GM23338 (cell line): ENCODE results near the gene ALDOA. TPM values are rescaled to one million over a fixed set of nuclear protein-coding genes. Genes with fewer than 3 reads are reported as not detected.

Experiments
- ATAC-seq: fragments of 200-7000 bp; cut with Tn5 transposase; 3 replicates; pipeline ENCODE4 v1.9.1; 2020
- DNase-seq: peaks from one replicate; pipeline ENCODE4 v3.0.0-alpha.2; 2015; ENCODE audit warnings: low spot score
- H2AFZ ChIP-seq: fragments of 200-600 bp; sonication (generic); 2 replicates; pipeline ENCODE4 v1.8.0; 2016; ENCODE audit warnings: antibody characterized with exemption, mild to moderate bottlenecking, moderate library complexity
- H3F3A ChIP-seq: fragments of 200-600 bp; sonication (generic); replicated peaks from 2 replicates; pipeline ENCODE4 v1.8.0; 2017; ENCODE audit warnings: antibody characterized with exemption, mixed run types, low read depth
- H3K27ac ChIP-seq: fragments of 200-600 bp; sonication (generic); 2 replicates; pipeline ENCODE4 v1.6.1; 2016; ENCODE audit warnings: low read depth
- H3K27me3 ChIP-seq: fragments of 200-600 bp; sonication (generic); 2 replicates; pipeline ENCODE4 v1.8.0; 2016; ENCODE audit warnings: mild to moderate bottlenecking, mixed run types, moderate library complexity; ENCODE audit not compliant: insufficient read depth
- H3K36me3 ChIP-seq: fragments of 200-600 bp; sonication (generic); 2 replicates; pipeline ENCODE4 v1.8.0; 2016; ENCODE audit warnings: mild to moderate bottlenecking; ENCODE audit not compliant: insufficient read depth
- H3K4me1 ChIP-seq: fragments of 200-600 bp; sonication (generic); 2 replicates; pipeline ENCODE4 v1.8.0; 2016; ENCODE audit warnings: mild to moderate bottlenecking, moderate library complexity; ENCODE audit not compliant: insufficient read depth
- H3K4me2 ChIP-seq: fragments of 200-600 bp; sonication (generic); 2 replicates; pipeline ENCODE4 v1.7.1; 2017; ENCODE audit warnings: mixed run types
- H3K4me3 ChIP-seq: fragments of 200-600 bp; sonication (generic); 2 replicates; pipeline ENCODE4 v1.6.1; 2016; ENCODE audit warnings: mixed run types
- H3K79me2 ChIP-seq: fragments of 200-600 bp; sonication (generic); replicated peaks from 2 replicates; pipeline ENCODE4 v1.8.0; 2017; ENCODE audit warnings: mild to moderate bottlenecking; ENCODE audit not compliant: insufficient read depth
- H3K9me2 ChIP-seq: fragments of 200-600 bp; sonication (generic); 2 replicates; pipeline ENCODE4 v1.8.0; 2017; ENCODE audit not compliant: insufficient read depth
- H4K20me1 ChIP-seq: fragments of 200-600 bp; sonication (generic); replicated peaks from 2 replicates; pipeline ENCODE4 v1.8.0; 2017; ENCODE audit warnings: mild to moderate bottlenecking; ENCODE audit not compliant: insufficient read depth
- H3K27ac Mint-ChIP-seq: 2 replicates; pipeline ENCODE4 v1.8.0; 2020; ENCODE audit warnings: inconsistent platforms, mild to moderate bottlenecking, moderate library complexity, mixed read lengths
- H3K27me3 Mint-ChIP-seq: 3 replicates; pipeline ENCODE4 v1.8.0; 2022; ENCODE audit warnings: low read depth, mild to moderate bottlenecking, moderate library complexity, mixed read lengths, inconsistent platforms; ENCODE audit not compliant: insufficient read depth, poor library complexity
- H3K36me3 Mint-ChIP-seq: 3 replicates; pipeline ENCODE4 v1.8.0; 2021; ENCODE audit warnings: low read depth, mild to moderate bottlenecking, inconsistent platforms, moderate library complexity, mixed read lengths
- H3K4me1 Mint-ChIP-seq: 3 replicates; pipeline ENCODE4 v1.8.0; 2020; ENCODE audit warnings: mild to moderate bottlenecking, inconsistent platforms, mixed read lengths
- H3K4me3 Mint-ChIP-seq: 3 replicates; pipeline ENCODE4 v1.8.0; 2021; ENCODE audit warnings: moderate library complexity, mild to moderate bottlenecking, inconsistent platforms, mixed read lengths
- H3K9me3 Mint-ChIP-seq: 3 replicates; pipeline ENCODE4 v1.8.0; 2020; ENCODE audit warnings: moderate library complexity, mild to moderate bottlenecking, inconsistent platforms, mixed read lengths
- CREB1 ChIP-seq: fragments of 250-450 bp; sonication (Bioruptor Pico); IDR thresholded peaks from 2 replicates; pipeline ENCODE4 v1.5.0; 2020; ENCODE audit warnings: low read depth, mild to moderate bottlenecking, moderate library complexity
- CTCF ChIP-seq, 2 experiments: fragments of 200-600 bp in 1 of 2; sonication (generic) in 1 of 2; conservative IDR thresholded peaks; 2 replicates each; pipeline versions ENCODE4 v1.5.1 to v1.6.1; 2016 to 2017; ENCODE audit warnings: antibody characterized with exemption in 2 of 2, low read depth in 2 of 2, mild to moderate bottlenecking in 2 of 2, moderate library complexity in 1 of 2
- ETS1 ChIP-seq: IDR thresholded peaks from 2 replicates; pipeline ENCODE4 v1.6.1; 2016; ENCODE audit warnings: antibody characterized with exemption
- EZH2phosphoT487 ChIP-seq: fragments of 200-600 bp; sonication (generic); IDR thresholded peaks from one replicate; pipeline ENCODE4 v1.8.1; 2018; ENCODE audit warnings: antibody characterized with exemption; ENCODE audit not compliant: unreplicated experiment
- JUNB ChIP-seq: IDR thresholded peaks from one replicate; pipeline ENCODE4 v1.6.1; 2016; ENCODE audit warnings: antibody characterized with exemption; ENCODE audit not compliant: unreplicated experiment
- NANOG ChIP-seq: IDR thresholded peaks from 2 replicates; pipeline ENCODE4 v1.6.1; 2016; ENCODE audit warnings: antibody characterized with exemption, borderline replicate concordance
- REST ChIP-seq: IDR thresholded peaks from one replicate; pipeline ENCODE4 v1.6.1; 2018; ENCODE audit warnings: antibody characterized with exemption; ENCODE audit not compliant: unreplicated experiment
- STAT1 ChIP-seq: IDR thresholded peaks from one replicate; pipeline ENCODE4 v1.6.1; 2016; ENCODE audit warnings: antibody characterized with exemption; ENCODE audit not compliant: unreplicated experiment
- ZNF114 ChIP-seq: fragments of 250-450 bp; sonication (Bioruptor Pico); IDR thresholded peaks from 2 replicates; pipeline ENCODE4 v1.5.0; 2020; ENCODE audit warnings: mild to moderate bottlenecking, moderate library complexity
- ZNF331 ChIP-seq: fragments of 250-450 bp; sonication (Bioruptor Pico); IDR thresholded peaks from 2 replicates; pipeline ENCODE4 v1.5.0; 2020; ENCODE audit warnings: low read depth, mild to moderate bottlenecking, moderate library complexity
- polyA plus RNA-seq: library from polyadenylated mRNA; unstranded; fragments of >200 nt; fragmentation: Nextera tagmentation; extraction: Ambion mirVana; gene quantifications from 2 replicates; pipeline ENCODE4 v1.2.1, GENCODE V29; 2016
- total RNA-seq: library from RNA; depleted of rRNA; stranded (reverse); fragments of >200 nt; shearing (Covaris generic); gene quantifications from 2 replicates; pipeline ENCODE4 v1.2.3, GENCODE V29; 2014

The ALDOA gene
- total and polyA plus RNA-seq, 2 experiments from 2014 or later, result 1,054 to 1,306 TPM

- 0 out of 2 replicates have a peak, but pooled peaks have one; percentile 29 for TF ChIP-seq ETS1
Observed at GRCh38 chr16:30065102-30065942, at the start of gene ALDOA (continued).

- no peak overlapping the region for H3K4me3 ChIP-seq
- TF ChIP-seq STAT1, result no peak
- no peak for TF ChIP-seq NANOG
- no peak for TF ChIP-seq ZNF331
- TF ChIP-seq CTCF (conservative IDR thresholded peaks at IDR 0.05; ENCODE audit: low read depth in 2 of 2), result no peak
- no peak for TF ChIP-seq ZNF114
- TF ChIP-seq ETS1, result no peak
- no peak for TF ChIP-seq REST
- TF ChIP-seq CREB1 (CRISPR knock-in tag), result no peak
- no peak for TF ChIP-seq EZH2phosphoT487
- no peak for TF ChIP-seq JUNB
- no peak overlapping the region for H3K27ac ChIP-seq
- no peaks in the 10 kb centered on the region for H3K9me2 ChIP-seq
- no peak overlapping the region for H3K4me2 ChIP-seq
- peaks cover 16% of the 10 kb centered on the region for H3K27me3 Mint-ChIP-seq
- H3K36me3 ChIP-seq, result no peaks in the 10 kb centered on the region
- ATAC-seq, result no peak
- H3F3A ChIP-seq, result 0 out of 2 replicates have a peak, but pooled peaks cover 8% of the 10 kb centered on the region
- peaks cover 6% of the 10 kb centered on the region; the same call in 1 of the 2 replicates for H3K4me1 ChIP-seq
- H3K27ac Mint-ChIP-seq, result no peak overlapping the region
- H2AFZ ChIP-seq, result no peak overlapping the region
- peaks cover 13% of the 10 kb centered on the region for H3K27me3 ChIP-seq
- DNase-seq, result no peak
- H3K9me3 Mint-ChIP-seq, result peaks cover 2% of the 10 kb centered on the region; the same call in 1 of the 3 replicates
- H3K4me1 Mint-ChIP-seq, result peaks cover 5% of the 10 kb centered on the region
- H3K4me3 Mint-ChIP-seq, result no peak overlapping the region; the same call in 2 of the 3 replicates
- H3K79me2 ChIP-seq, result no peaks in the 10 kb centered on the region
- H3K36me3 Mint-ChIP-seq, result peaks cover 4% of the 10 kb centered on the region
- no peaks in the 10 kb centered on the region for H4K20me1 ChIP-seq
Observed at GRCh38 chr16:30016555-30017276, 48.8 kb upstream of the ALDOA start.
